WTC11 (cell line): ENCODE data around the gene PRR5L. TPM values are rescaled to one million over a fixed set of nuclear protein-coding genes. Genes with fewer than 3 reads are reported as not detected.

Experiments
- ATAC-seq: fragments of 200-7000 bp; cut with Tn5 transposase; 2 replicates; pipeline ENCODE4 v1.10.0; 2021; ENCODE audit warnings: mild to moderate bottlenecking, moderate library complexity
- CTCF ChIA-PET: fragments of 300-600 bp; sonication (Branson Sonifier 250); formaldehyde crosslinking; loops from one replicate; lab custom pipeline; 2021; ENCODE audit warnings: antibody characterized with exemption; lab: Charles Lee
- POLR2A ChIA-PET: fragments of 350-600 bp; sonication (Branson Sonifier 250); formaldehyde crosslinking; loops from one replicate; lab custom pipeline; 2021; ENCODE audit warnings: antibody characterized with exemption; lab: Charles Lee
- DNase-seq: peaks from one replicate; pipeline ENCODE4 v3.0.0; 2021; ENCODE audit warnings: low spot score
- H3K27ac Mint-ChIP-seq: 2 replicates; pipeline ENCODE4 v1.8.0; 2021; ENCODE audit warnings: mixed read lengths
- H3K27me3 Mint-ChIP-seq: 2 replicates; pipeline ENCODE4 v1.8.0; 2021; ENCODE audit warnings: low read depth, mild to moderate bottlenecking, moderate library complexity, mixed read lengths
- H3K36me3 Mint-ChIP-seq: 2 replicates; pipeline ENCODE4 v1.8.0; 2021; ENCODE audit warnings: mixed read lengths
- H3K4me1 Mint-ChIP-seq: 2 replicates; pipeline ENCODE4 v1.8.0; 2022; ENCODE audit warnings: mixed read lengths
- H3K4me3 Mint-ChIP-seq: 2 replicates; pipeline ENCODE4 v1.8.0; 2021; ENCODE audit warnings: mild to moderate bottlenecking, moderate library complexity, mixed read lengths
- H3K9me3 Mint-ChIP-seq: 2 replicates; pipeline ENCODE4 v1.8.0; 2021; ENCODE audit warnings: mixed read lengths
- AR ChIP-seq: fragments of 250-450 bp; sonication (Bioruptor Pico); IDR thresholded peaks from 2 replicates; pipeline ENCODE4 v1.9.0; 2021; ENCODE audit warnings: mild to moderate bottlenecking
- ARID4B ChIP-seq: sonication (generic); formaldehyde crosslinking; IDR thresholded peaks from 2 replicates; pipeline ENCODE4 v1.8.0; 2023; ENCODE audit warnings: missing genetic modification reagents, mild to moderate bottlenecking, borderline replicate concordance
- CDX4 ChIP-seq: fragments of 250-450 bp; sonication (Bioruptor Pico); IDR thresholded peaks from 2 replicates; pipeline ENCODE4 v1.9.0; 2021; ENCODE audit warnings: moderate library complexity, mild to moderate bottlenecking, inconsistent platforms, borderline replicate concordance
- ELF4 ChIP-seq: sonication (generic); formaldehyde crosslinking; IDR thresholded peaks from 2 replicates; pipeline ENCODE4 v1.8.1; 2022; ENCODE audit warnings: low read depth, mild to moderate bottlenecking, moderate library complexity, missing genetic modification reagents
- EMX1 ChIP-seq: fragments of 250-450 bp; sonication (Bioruptor Pico); IDR thresholded peaks from 2 replicates; pipeline ENCODE4 v1.8.0; 2021; ENCODE audit warnings: mild to moderate bottlenecking
- ETV6 ChIP-seq: sonication (generic); formaldehyde crosslinking; IDR thresholded peaks from 2 replicates; pipeline ENCODE4 v1.8.1; 2022; ENCODE audit warnings: mild to moderate bottlenecking, missing genetic modification reagents
- FOXK1 ChIP-seq: sonication (generic); formaldehyde crosslinking; IDR thresholded peaks from 2 replicates; pipeline ENCODE4 v1.8.0; 2022; ENCODE audit warnings: mild to moderate bottlenecking, moderate library complexity, missing genetic modification reagents
- HMGXB4 ChIP-seq: sonication (generic); formaldehyde crosslinking; IDR thresholded peaks from 2 replicates; pipeline ENCODE4 v1.8.1; 2023; ENCODE audit warnings: mild to moderate bottlenecking, moderate library complexity, missing genetic modification reagents
- MAX ChIP-seq: sonication (generic); formaldehyde crosslinking; IDR thresholded peaks from 2 replicates; pipeline ENCODE4 v1.8.0; 2022; ENCODE audit warnings: mild to moderate bottlenecking, missing genetic modification reagents
- MLX ChIP-seq: sonication (generic); formaldehyde crosslinking; IDR thresholded peaks from 2 replicates; pipeline ENCODE4 v1.8.1; 2023; ENCODE audit warnings: mild to moderate bottlenecking, missing genetic modification reagents, moderate library complexity
- NFE2L1 ChIP-seq: sonication (generic); formaldehyde crosslinking; IDR thresholded peaks from 2 replicates; pipeline ENCODE4 v1.8.1; 2023; ENCODE audit warnings: missing genetic modification reagents
- OVOL2 ChIP-seq: fragments of 250-450 bp; sonication (Bioruptor Pico); IDR thresholded peaks from 2 replicates; pipeline ENCODE4 v1.9.0; 2021; ENCODE audit warnings: mild to moderate bottlenecking, borderline replicate concordance
- USF2 ChIP-seq: sonication (generic); formaldehyde crosslinking; IDR thresholded peaks from 2 replicates; pipeline ENCODE4 v1.8.1; 2023; ENCODE audit warnings: mild to moderate bottlenecking, missing genetic modification reagents, moderate library complexity
- ZNF121 ChIP-seq: sonication (generic); formaldehyde crosslinking; IDR thresholded peaks from 2 replicates; pipeline ENCODE4 v1.8.0; 2023; ENCODE audit warnings: missing genetic modification reagents
- ZNF232 ChIP-seq: sonication (generic); formaldehyde crosslinking; IDR thresholded peaks from 2 replicates; pipeline ENCODE4 v1.8.0; 2022; ENCODE audit warnings: mild to moderate bottlenecking, missing genetic modification reagents
- total RNA-seq: library from RNA; stranded (reverse); gene quantifications from 3 replicates; pipeline ENCODE4 v1.2.3, GENCODE V29; 2021

The PRR5L gene
- total RNA-seq, 1 experiment from 2014 or later, result 3.9 TPM

GRCh38 chr11:36253238-36253637, 42.9 kb upstream of the PRR5L start:
- DNase-seq, result no peak
- Mint-ChIP-seq H3K9me3 (peaks cover 27% of the 10 kb centered on the region), H3K36me3 (peaks cover 5% of the 10 kb centered on the region; the same call in 1 of the 2 replicates), H3K4me3 (no peak overlapping the region), H3K27ac (no peak overlapping the region), H3K27me3 (peaks cover 5% of the 10 kb centered on the region), H3K4me1 (peaks cover 2% of the 10 kb centered on the region; the same call in 1 of the 2 replicates)
- ATAC-seq, result no peak
- POLR2A ChIA-PET, result no interaction called here
- CTCF ChIA-PET, result interaction anchor here (1.0 to 1.6 kb wide), 7 partner anchors 11 to 431 kb away, joined by 3 to 6 read pairs (median 4); no protein-coding TSS in a partner anchor
- TF ChIP-seq MAX (CRISPR knock-in tag) (no peak), AR (CRISPR knock-in tag) (no peak), MLX (CRISPR knock-in tag) (no peak), EMX1 (no peak), NFE2L1 (no peak), ELF4 (CRISPR knock-in tag) (no peak), ARID4B (CRISPR knock-in tag) (no peak), FOXK1 (no peak), ETV6 (no peak), ZNF121 (no peak), HMGXB4 (no peak), CDX4 (CRISPR knock-in tag) (no peak), OVOL2 (CRISPR knock-in tag) (no peak)

GRCh38 chr11:36254713-36255112, 41.4 kb upstream of the PRR5L start:
- Mint-ChIP-seq H3K27me3 (peaks cover 12% of the 10 kb centered on the region), H3K9me3 (peaks cover 27% of the 10 kb centered on the region), H3K36me3 (peaks cover 5% of the 10 kb centered on the region; the same call in 1 of the 2 replicates), H3K4me1 (peaks cover 5% of the 10 kb centered on the region; the same call in 1 of the 2 replicates), H3K27ac (no peak overlapping the region), H3K4me3 (no peak overlapping the region)
- ATAC-seq, result no peak
- no peak for DNase-seq
- TF ChIP-seq ZNF232 (CRISPR knock-in tag), result no peak
- no peak for TF ChIP-seq USF2 (CRISPR knock-in tag)
- TF ChIP-seq HMGXB4, result no peak
- POLR2A ChIA-PET, result no interaction called here
- CTCF ChIA-PET, result interaction anchor here (0.8 to 0.9 kb wide), 2 partner anchors 185 to 433 kb away, joined by 3 to 5 read pairs; no protein-coding TSS in a partner anchor
